ENCODE measurements around the gene FAM174C.

FAM174C gene

GRCh38 chr19:1275976-1276627, 772 bp downstream of the FAM174C start:
- peak overlapping the region; percentile 86 for H3K27ac ChIP-seq (ENCODE audit: insufficient read depth, low read length, poor library complexity, severe bottlenecking)
- peak overlapping the region; percentile 52 for H3K4me3 ChIP-seq (ENCODE audit: insufficient read depth, low read depth, low read length, poor library complexity, severe bottlenecking)
- peaks cover 43% of the 10 kb centered on the region for H3K4me1 ChIP-seq (ENCODE audit: control insufficient read depth, insufficient read depth, low read length, poor library complexity, severe bottlenecking)
- DNase-seq = no peak
- no peaks in the 10 kb centered on the region for H3K9me3 ChIP-seq (ENCODE audit: control insufficient read depth, low read length)
- peaks cover 65% of the 10 kb centered on the region for H3K36me3 ChIP-seq (ENCODE audit: control insufficient read depth, insufficient read depth, low read length)
- H3K27me3 ChIP-seq (replicated peaks; ENCODE audit: control insufficient read depth, insufficient read depth, low read length, poor library complexity, severe bottlenecking) = no peaks in the 10 kb centered on the region

- peak overlapping the region; percentile 52 for H3K4me3 ChIP-seq (ENCODE audit: insufficient read depth, low read depth, low read length, poor library complexity, severe bottlenecking)
- no peak for DNase-seq
- peak overlapping the region; percentile 86 for H3K27ac ChIP-seq (ENCODE audit: insufficient read depth, low read length, poor library complexity, severe bottlenecking)
- H3K4me1 ChIP-seq (ENCODE audit: control insufficient read depth, insufficient read depth, low read length, poor library complexity, severe bottlenecking) = peaks cover 38% of the 10 kb centered on the region
- H3K27me3 ChIP-seq (replicated peaks; ENCODE audit: control insufficient read depth, insufficient read depth, low read length, poor library complexity, severe bottlenecking) = no peaks in the 10 kb centered on the region
- peaks cover 60% of the 10 kb centered on the region for H3K36me3 ChIP-seq (ENCODE audit: control insufficient read depth, insufficient read depth, low read length)
- H3K9me3 ChIP-seq (ENCODE audit: control insufficient read depth, low read length) = no peaks in the 10 kb centered on the region
These were observed 1.3 kb downstream of the FAM174C start for GRCh38 chr19:1276628-1277022.

GRCh38 chr19:1277061-1277460, 1.7 kb downstream of the FAM174C start:
- H3K27ac ChIP-seq (ENCODE audit: insufficient read depth, low read length, poor library complexity, severe bottlenecking) = peak overlapping the region; percentile 86
- peaks cover 55% of the 10 kb centered on the region for H3K36me3 ChIP-seq (ENCODE audit: control insufficient read depth, insufficient read depth, low read length)
- no peak for DNase-seq
- no peak overlapping the region for H3K4me3 ChIP-seq (ENCODE audit: insufficient read depth, low read depth, low read length, poor library complexity, severe bottlenecking)
- H3K4me1 ChIP-seq (ENCODE audit: control insufficient read depth, insufficient read depth, low read length, poor library complexity, severe bottlenecking) = peaks cover 34% of the 10 kb centered on the region
- H3K27me3 ChIP-seq (replicated peaks; ENCODE audit: control insufficient read depth, insufficient read depth, low read length, poor library complexity, severe bottlenecking) = no peaks in the 10 kb centered on the region
- no peaks in the 10 kb centered on the region for H3K9me3 ChIP-seq (ENCODE audit: control insufficient read depth, low read length)

- H3K27ac ChIP-seq (ENCODE audit: insufficient read depth, low read length, poor library complexity, severe bottlenecking) = no peak overlapping the region
- DNase-seq = no peak
- no peaks in the 10 kb centered on the region for H3K9me3 ChIP-seq (ENCODE audit: control insufficient read depth, low read length)
- H3K4me1 ChIP-seq (ENCODE audit: control insufficient read depth, insufficient read depth, low read length, poor library complexity, severe bottlenecking) = peaks cover 24% of the 10 kb centered on the region
- no peak overlapping the region for H3K4me3 ChIP-seq (ENCODE audit: insufficient read depth, low read depth, low read length, poor library complexity, severe bottlenecking)
- H3K27me3 ChIP-seq (replicated peaks; ENCODE audit: control insufficient read depth, insufficient read depth, low read length, poor library complexity, severe bottlenecking) = no peaks in the 10 kb centered on the region
- H3K36me3 ChIP-seq (ENCODE audit: control insufficient read depth, insufficient read depth, low read length) = peaks cover 45% of the 10 kb centered on the region
These were observed 2.7 kb downstream of the FAM174C start for GRCh38 chr19:1278074-1278473.

DNA sequence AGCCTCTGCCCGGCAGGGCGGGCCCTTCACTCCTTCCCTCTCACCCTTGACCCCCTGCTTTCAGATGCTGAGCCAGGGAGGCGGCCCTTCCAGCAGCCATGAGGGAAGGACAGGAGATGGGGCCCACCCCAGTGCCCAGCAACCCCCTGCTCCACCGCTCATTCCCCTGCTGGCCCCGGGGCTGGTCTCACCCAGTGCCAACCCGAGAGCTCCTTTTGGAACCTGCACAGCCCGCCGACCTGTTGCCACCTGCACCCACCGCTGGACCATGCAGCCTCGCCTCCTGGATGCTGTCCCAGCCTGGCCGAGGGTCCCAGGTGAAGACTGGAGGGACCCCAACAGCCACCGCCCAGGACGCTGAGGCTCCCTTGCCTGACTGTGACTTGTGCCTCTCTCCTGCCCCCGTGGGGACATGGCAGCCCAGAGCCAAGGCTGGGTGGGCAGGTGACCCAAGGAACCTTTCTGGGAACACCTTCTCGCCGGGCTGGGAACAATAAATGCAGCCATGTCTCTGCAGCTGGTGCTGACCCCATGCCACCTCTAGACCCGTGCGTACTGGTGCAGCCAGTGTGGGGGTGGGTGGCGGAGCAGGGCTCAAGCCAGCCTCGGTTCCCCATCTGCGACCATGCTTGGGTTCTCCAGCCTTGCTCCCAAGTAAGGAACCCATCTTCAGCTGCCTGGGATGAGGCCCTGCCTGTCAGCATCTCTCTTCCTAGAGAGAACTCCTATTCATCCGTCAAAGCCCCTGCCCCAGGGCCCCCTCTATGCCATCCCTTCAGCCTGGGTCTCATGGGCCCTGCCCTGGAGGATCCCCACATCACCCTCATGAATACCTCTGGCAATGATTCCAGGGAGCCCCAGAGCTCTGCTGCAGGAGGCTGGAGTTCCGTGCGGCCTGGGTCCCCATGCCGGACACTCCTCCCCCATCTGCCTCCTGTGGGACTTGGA, 3.7 kb downstream of the FAM174C start:
- H3K36me3 ChIP-seq (ENCODE audit: control insufficient read depth, insufficient read depth, low read length) = peaks cover 36% of the 10 kb centered on the region
- H3K4me1 ChIP-seq (ENCODE audit: control insufficient read depth, insufficient read depth, low read length, poor library complexity, severe bottlenecking) = peaks cover 24% of the 10 kb centered on the region
- no peak overlapping the region for H3K27ac ChIP-seq (ENCODE audit: insufficient read depth, low read length, poor library complexity, severe bottlenecking)
- H3K4me3 ChIP-seq (ENCODE audit: insufficient read depth, low read depth, low read length, poor library complexity, severe bottlenecking) = no peak overlapping the region
- H3K9me3 ChIP-seq (ENCODE audit: control insufficient read depth, low read length) = no peaks in the 10 kb centered on the region
- no peak for DNase-seq
- H3K27me3 ChIP-seq (replicated peaks; ENCODE audit: control insufficient read depth, insufficient read depth, low read length, poor library complexity, severe bottlenecking) = peaks cover 8% of the 10 kb centered on the region

DNA sequence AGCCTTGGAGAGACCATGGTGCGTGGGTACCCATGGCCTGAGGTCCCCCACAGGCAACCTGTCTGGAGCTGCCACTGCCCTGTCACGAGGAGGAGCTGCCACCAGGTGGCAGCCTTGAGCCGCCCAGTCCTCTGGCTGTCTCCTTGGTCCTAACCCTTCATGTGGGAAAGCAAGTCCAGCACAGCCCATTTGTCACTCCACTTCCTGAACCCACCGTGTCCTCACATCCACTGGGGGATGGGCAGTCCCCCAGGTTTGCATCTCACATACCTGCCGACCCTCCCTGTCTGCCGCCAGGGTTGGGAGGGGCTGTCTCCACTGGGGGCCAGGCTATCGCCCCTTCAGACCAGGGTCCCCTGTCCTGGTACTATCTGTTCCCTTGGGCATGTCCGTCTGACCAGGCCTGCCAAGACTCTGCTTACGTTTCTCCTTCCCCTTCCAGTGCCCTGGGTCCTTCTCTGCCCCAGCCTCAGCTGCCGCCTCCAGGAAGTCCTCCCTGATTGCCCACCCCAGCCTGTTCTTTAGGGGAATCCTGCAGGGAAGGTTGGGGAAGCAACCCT, 4.5 kb downstream of the FAM174C start:
- peaks cover 15% of the 10 kb centered on the region for H3K4me1 ChIP-seq (ENCODE audit: control insufficient read depth, insufficient read depth, low read length, poor library complexity, severe bottlenecking)
- H3K27me3 ChIP-seq (replicated peaks; ENCODE audit: control insufficient read depth, insufficient read depth, low read length, poor library complexity, severe bottlenecking) = peaks cover 16% of the 10 kb centered on the region
- H3K9me3 ChIP-seq (ENCODE audit: control insufficient read depth, low read length) = no peaks in the 10 kb centered on the region
- no peak overlapping the region for H3K27ac ChIP-seq (ENCODE audit: insufficient read depth, low read length, poor library complexity, severe bottlenecking)
- no peak overlapping the region for H3K4me3 ChIP-seq (ENCODE audit: insufficient read depth, low read depth, low read length, poor library complexity, severe bottlenecking)
- peak; percentile 51 to 65 (median 63) for DNase-seq
- peaks cover 27% of the 10 kb centered on the region for H3K36me3 ChIP-seq (ENCODE audit: control insufficient read depth, insufficient read depth, low read length)

DNA sequence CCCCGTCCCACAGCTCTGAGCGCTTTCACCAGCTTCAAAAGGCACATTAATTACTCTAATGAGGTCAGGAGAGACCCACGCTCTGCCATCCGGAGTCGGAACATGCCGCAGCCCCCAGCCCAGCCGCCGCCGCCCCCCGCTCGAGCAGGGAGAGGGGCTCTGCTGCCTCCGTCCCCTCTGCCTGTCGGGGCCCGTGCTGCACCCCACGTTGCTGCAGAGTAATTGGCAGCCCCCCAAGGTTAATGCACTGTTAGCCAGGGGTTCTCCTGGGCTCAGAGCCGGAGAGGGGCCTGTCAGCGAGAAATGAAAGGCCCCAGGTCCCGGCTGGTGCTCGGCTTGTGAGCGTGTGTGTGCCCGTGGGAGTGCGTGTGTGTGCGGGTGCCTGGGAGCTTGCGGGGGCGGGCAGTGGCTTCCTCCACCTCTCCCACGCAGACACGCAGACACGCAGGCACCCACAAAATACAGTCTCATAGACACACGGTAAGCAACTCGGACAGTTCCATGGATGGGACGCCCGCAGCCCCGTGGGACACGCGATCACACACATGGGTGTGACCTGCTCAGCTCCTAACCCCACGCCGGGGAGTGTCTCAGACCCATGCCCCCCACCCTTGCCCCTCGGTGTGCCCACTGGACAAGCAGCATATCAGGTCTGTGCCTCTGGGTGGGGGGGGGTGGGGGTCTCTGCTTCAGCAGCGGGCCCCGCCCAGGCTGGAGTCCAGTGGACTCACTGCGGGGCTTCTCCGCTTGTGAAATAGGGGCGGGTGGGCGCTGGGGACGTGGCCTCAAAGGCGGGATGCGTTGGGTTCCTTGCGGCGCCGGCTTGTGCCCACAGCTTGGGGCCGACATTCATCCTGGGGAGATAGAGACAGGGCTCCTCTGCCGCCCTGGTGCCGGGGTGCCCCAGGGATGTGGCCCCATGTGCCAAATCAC, 5.6 kb downstream of the FAM174C start:
- peaks cover 25% of the 10 kb centered on the region for H3K36me3 ChIP-seq (ENCODE audit: control insufficient read depth, insufficient read depth, low read length)
- H3K9me3 ChIP-seq (ENCODE audit: control insufficient read depth, low read length) = no peaks in the 10 kb centered on the region
- peaks cover 12% of the 10 kb centered on the region for H3K4me1 ChIP-seq (ENCODE audit: control insufficient read depth, insufficient read depth, low read length, poor library complexity, severe bottlenecking)
- H3K4me3 ChIP-seq (ENCODE audit: insufficient read depth, low read depth, low read length, poor library complexity, severe bottlenecking) = no peak overlapping the region
- H3K27ac ChIP-seq (ENCODE audit: insufficient read depth, low read length, poor library complexity, severe bottlenecking) = no peak overlapping the region
- no peak for DNase-seq
- peaks cover 22% of the 10 kb centered on the region for H3K27me3 ChIP-seq (replicated peaks; ENCODE audit: control insufficient read depth, insufficient read depth, low read length, poor library complexity, severe bottlenecking)

DNA sequence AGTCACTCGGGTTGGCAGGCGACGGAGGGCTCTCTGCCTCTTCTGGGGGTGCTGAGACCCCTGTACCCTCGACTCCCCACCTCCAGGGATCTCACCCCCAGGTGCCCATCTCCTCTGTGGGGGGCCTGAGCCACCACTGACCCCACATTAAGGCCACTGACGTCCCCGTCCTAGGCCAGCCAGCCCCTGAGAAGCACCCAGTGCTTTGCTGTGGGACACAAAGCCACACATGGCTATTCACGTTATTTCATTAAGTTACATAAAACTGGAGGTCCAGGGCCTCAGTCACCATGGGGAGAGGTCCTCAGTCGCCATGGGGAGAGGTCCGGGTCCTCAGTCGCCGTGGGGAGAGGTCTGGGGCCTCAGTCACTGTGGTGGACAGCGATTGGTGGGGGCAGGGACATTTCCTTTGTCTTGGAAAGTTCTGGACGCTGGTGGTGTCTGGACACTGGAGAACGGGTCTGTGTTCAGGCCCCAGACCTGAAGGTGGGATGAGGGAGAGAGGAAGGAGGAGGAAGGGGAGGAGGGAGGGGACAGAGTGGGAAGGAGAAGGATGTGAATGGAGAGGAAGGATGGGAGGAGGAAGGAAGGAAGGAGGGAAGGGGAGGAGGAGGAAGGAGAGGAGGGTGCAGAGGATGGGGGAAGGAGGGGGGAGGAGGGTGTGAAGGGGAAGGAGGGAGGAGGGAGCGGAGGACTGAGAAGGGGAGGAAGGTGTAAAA, 6.4 kb downstream of the FAM174C start:
- H3K4me1 ChIP-seq (ENCODE audit: control insufficient read depth, insufficient read depth, low read length, poor library complexity, severe bottlenecking) = peaks cover 4% of the 10 kb centered on the region
- DNase-seq = no peak

GRCh38 chr19:1282588-1283206, 7.4 kb downstream of the FAM174C start:
- Histone ChIP-seq H3K36me3 (ENCODE audit: control insufficient read depth, insufficient read depth, low read length) (peaks cover 17% of the 10 kb centered on the region), H3K4me3 (ENCODE audit: insufficient read depth, low read depth, low read length, poor library complexity, severe bottlenecking) (no peak overlapping the region), H3K27ac (ENCODE audit: insufficient read depth, low read length, poor library complexity, severe bottlenecking) (no peak overlapping the region), H3K27me3 (replicated peaks; ENCODE audit: control insufficient read depth, insufficient read depth, low read length, poor library complexity, severe bottlenecking) (peaks cover 37% of the 10 kb centered on the region), H3K4me1 (ENCODE audit: control insufficient read depth, insufficient read depth, low read length, poor library complexity, severe bottlenecking) (no peaks in the 10 kb centered on the region), H3K9me3 (ENCODE audit: control insufficient read depth, low read length) (no peaks in the 10 kb centered on the region)
- DNase-seq = no peak

More for the DNA sequence above, 6.4 kb downstream of the FAM174C start:
- H3K27me3 ChIP-seq (replicated peaks; ENCODE audit: control insufficient read depth, insufficient read depth, low read length, poor library complexity, severe bottlenecking) = peaks cover 27% of the 10 kb centered on the region
- no peak overlapping the region for H3K27ac ChIP-seq (ENCODE audit: insufficient read depth, low read length, poor library complexity, severe bottlenecking)
- H3K4me3 ChIP-seq (ENCODE audit: insufficient read depth, low read depth, low read length, poor library complexity, severe bottlenecking) = no peak overlapping the region
- peaks cover 25% of the 10 kb centered on the region for H3K36me3 ChIP-seq (ENCODE audit: control insufficient read depth, insufficient read depth, low read length)
- no peaks in the 10 kb centered on the region for H3K9me3 ChIP-seq (ENCODE audit: control insufficient read depth, low read length)

Data from effector memory CD4-positive, alpha-beta T cell (primary cell).